CD14-positive monocyte (primary cell): Measurements from ENCODE around the gene CFAP97D1. TPM values are rescaled to one million over a fixed set of nuclear protein-coding genes. Genes with fewer than 3 reads are reported as not detected.

Experiments
- DNase-seq, 3 donors: peaks; one replicate each; pipeline ENCODE4 v3.0.0-alpha.2; 2011 to 2022
- H2AFZ ChIP-seq: 2 replicates; pipeline ENCODE4 v1.6.0; 2012; ENCODE audit warnings: mild to moderate bottlenecking, low read depth, low read length, inconsistent platforms; ENCODE audit not compliant: insufficient read depth, poor library complexity, severe bottlenecking
- H3K27ac ChIP-seq, 2 donors: 1 replicate in 1 of 2; 2 replicates in 1 of 2; pipeline ENCODE4 v1.5.1; 2012 to 2013; ENCODE audit warnings: low read length in 2 of 2, control low read depth in 1 of 2, inconsistent platforms in 1 of 2, low read depth in 1 of 2, mild to moderate bottlenecking in 1 of 2
- H3K27me3 ChIP-seq, 2 donors: one replicate each; pipeline versions ENCODE4 v1.6.0 to v1.6.1; 2011 to 2013; ENCODE audit warnings: low read length in 2 of 2; ENCODE audit not compliant: control insufficient read depth in 2 of 2, insufficient read depth in 2 of 2
- H3K36me3 ChIP-seq, 2 donors: replicated peaks in 1 of 2; 1 replicate in 1 of 2; 2 replicates in 1 of 2; pipeline versions ENCODE4 v1.5.1 to v1.6.1; 2012 to 2013; ENCODE audit warnings: low read length in 2 of 2, control low read depth in 1 of 2, inconsistent platforms in 1 of 2, mild to moderate bottlenecking in 1 of 2; ENCODE audit not compliant: insufficient read depth in 2 of 2, control insufficient read depth in 1 of 2
- H3K4me1 ChIP-seq, 2 donors: 1 replicate in 1 of 2; 2 replicates in 1 of 2; pipeline versions ENCODE4 v1.5.1 to v1.6.1; 2012 to 2013; ENCODE audit warnings: low read length in 2 of 2, control low read depth in 1 of 2, inconsistent platforms in 1 of 2, mild to moderate bottlenecking in 1 of 2, moderate library complexity in 1 of 2; ENCODE audit not compliant: insufficient read depth in 2 of 2, control insufficient read depth in 1 of 2
- H3K4me2 ChIP-seq: replicated peaks from 2 replicates; pipeline ENCODE3; 2012; ENCODE audit warnings: low read length, moderate library complexity, mild to moderate bottlenecking; ENCODE audit not compliant: poor library complexity, severe bottlenecking; ENCODE audit errors: extremely low read depth
- H3K4me3 ChIP-seq, 3 experiments: fragments of 200-600 bp in 1 of 3; sonication (generic) in 1 of 3; replicated peaks in 1 of 3; 1 replicate in 2 of 3; 2 replicates in 1 of 3; pipeline ENCODE4 v1.5.1; 2011 to 2013; ENCODE audit warnings: low read length in 3 of 3, mild to moderate bottlenecking in 3 of 3, control low read depth in 2 of 3, low read depth in 2 of 3, inconsistent platforms in 1 of 3, moderate library complexity in 1 of 3
- H3K79me2 ChIP-seq: 2 replicates; pipeline ENCODE4 v1.6.0; 2012; ENCODE audit warnings: mild to moderate bottlenecking, control low read depth, inconsistent platforms, low read length, moderate library complexity; ENCODE audit not compliant: insufficient read depth
- H3K9ac ChIP-seq: 2 replicates; pipeline ENCODE4 v1.6.0; 2017; ENCODE audit warnings: low read length, mild to moderate bottlenecking; ENCODE audit not compliant: insufficient read depth, poor library complexity, severe bottlenecking
- H3K9me3 ChIP-seq, 2 donors: replicated peaks in 1 of 2; 1 replicate in 1 of 2; 2 replicates in 1 of 2; pipeline versions ENCODE4 v1.5.1 to v1.6.1; 2012 to 2013; ENCODE audit warnings: low read length in 2 of 2, control low read depth in 1 of 2; ENCODE audit not compliant: control insufficient read depth in 1 of 2, insufficient read depth in 1 of 2
- H4K20me1 ChIP-seq: 2 replicates; pipeline ENCODE4 v1.6.0; 2012; ENCODE audit warnings: mild to moderate bottlenecking, low read length, control low read depth, moderate library complexity; ENCODE audit not compliant: insufficient read depth
- H3K27ac Mint-ChIP-seq, 7 donors: one replicate each; pipeline ENCODE4 v1.8.0; 2020; ENCODE audit warnings: mild to moderate bottlenecking in 7 of 7, mixed read lengths in 7 of 7, moderate library complexity in 6 of 7, inconsistent platforms in 2 of 7
- H3K27me3 Mint-ChIP-seq, 3 donors: one replicate each; pipeline ENCODE4 v1.8.0; 2021 to 2022; ENCODE audit warnings: low read depth in 3 of 3, mild to moderate bottlenecking in 3 of 3, mixed read lengths in 3 of 3, moderate library complexity in 3 of 3, inconsistent platforms in 1 of 3
- H3K36me3 Mint-ChIP-seq, 2 donors: one replicate each; pipeline ENCODE4 v1.8.0; 2020; ENCODE audit warnings: mixed read lengths in 2 of 2, inconsistent platforms in 1 of 2, mild to moderate bottlenecking in 1 of 2
- H3K4me1 Mint-ChIP-seq: one replicate; pipeline ENCODE4 v1.8.0; 2020; ENCODE audit warnings: mild to moderate bottlenecking, mixed read lengths
- H3K4me3 Mint-ChIP-seq, 2 donors: one replicate each; pipeline ENCODE4 v1.8.0; 2020; ENCODE audit warnings: mild to moderate bottlenecking in 2 of 2, mixed read lengths in 2 of 2, moderate library complexity in 1 of 2
- H3K9me3 Mint-ChIP-seq, 7 donors: one replicate each; pipeline ENCODE4 v1.8.0; 2020 to 2022; ENCODE audit warnings: mixed read lengths in 7 of 7, mild to moderate bottlenecking in 6 of 7, moderate library complexity in 6 of 7, inconsistent platforms in 2 of 7
- WGBS: methylation state at CpG from one replicate; pipeline ENCODE4 v1.1.5; 2013; ENCODE audit warnings: missing lambda C conversion rate; ENCODE audit not compliant: insufficient coverage; 5-methylcytosine and 5-hydroxymethylcytosine counted together
- intact Hi-C, 2 donors: fragments of 100-400 bp; cut with micrococcal nuclease; formaldehyde crosslinking; loops; one replicate each; pipeline versions ENCODE4 v1.15.0 to v1.15.1; 2023
- polyA plus RNA-seq, 3 donors: library from polyadenylated mRNA; depleted of rRNA in 1 of 3; unstranded in 2 of 3; stranded (reverse) in 1 of 3; fragments of 300-500 nt in 2 of 3; fragments of >200 nt in 1 of 3; fragmentation: Illumina TruSeq in 2 of 3; gene quantifications; 1 replicate in 2 of 3; 2 replicates in 1 of 3; pipeline ENCODE4 v1.2.3, GENCODE V29; 2012 to 2021
- TF ChIP-seq, protein P1 (sequence below): fragments of 200-600 bp; IDR thresholded peaks from one replicate; pipeline ENCODE4 v1.8.0; 2022; ENCODE audit warnings: antibody characterized with exemption, mild to moderate bottlenecking

Gene CFAP97D1
- polyA plus RNA-seq, 3 donors: 0.07 TPM; not detected in 2

DNA sequence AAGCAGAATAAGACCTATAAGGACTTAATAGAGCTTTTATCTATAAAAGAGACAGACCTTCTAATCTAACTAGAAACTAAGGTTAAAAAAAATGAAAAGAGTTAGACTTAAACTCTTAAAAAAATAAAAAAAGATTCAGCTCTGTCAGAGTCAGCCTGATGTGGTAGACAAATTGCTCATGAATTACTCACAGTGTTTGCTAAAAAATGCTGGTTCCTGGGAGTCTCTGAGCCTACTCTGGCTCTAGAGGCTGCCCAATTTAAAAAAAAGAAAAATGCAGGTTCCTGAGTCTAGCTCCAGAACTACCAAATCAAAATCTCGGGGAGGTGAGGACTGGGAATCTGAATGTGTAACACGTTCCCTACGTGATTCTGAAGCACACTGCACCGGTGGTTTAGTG, 39.7 kb upstream of the CFAP97D1 start:
- no peak overlapping the region for H3K4me2 ChIP-seq
- H3K27ac Mint-ChIP-seq: no peak overlapping the region
- 79% methylated on average over 4 of the region's 4 CpGs for WGBS
- H3K4me3 Mint-ChIP-seq: no peak overlapping the region
- H3K9me3 ChIP-seq: peaks cover 0 to 6% of the 10 kb centered on the region in 2 donors
- no peaks in the 10 kb centered on the region for H3K36me3 Mint-ChIP-seq
- H3K27ac ChIP-seq: no peak overlapping the region
- H3K27me3 ChIP-seq: peaks cover 0 to 9% of the 10 kb centered on the region in 2 donors
- intact Hi-C loops: no loop called here
- H3K79me2 ChIP-seq: no peaks in the 10 kb centered on the region
- peaks cover 20 to 21% (median 21%) of the 10 kb centered on the region in 3 donors for H3K27me3 Mint-ChIP-seq
- no peaks in the 10 kb centered on the region for H3K36me3 ChIP-seq
- TF ChIP-seq, protein P1, sequence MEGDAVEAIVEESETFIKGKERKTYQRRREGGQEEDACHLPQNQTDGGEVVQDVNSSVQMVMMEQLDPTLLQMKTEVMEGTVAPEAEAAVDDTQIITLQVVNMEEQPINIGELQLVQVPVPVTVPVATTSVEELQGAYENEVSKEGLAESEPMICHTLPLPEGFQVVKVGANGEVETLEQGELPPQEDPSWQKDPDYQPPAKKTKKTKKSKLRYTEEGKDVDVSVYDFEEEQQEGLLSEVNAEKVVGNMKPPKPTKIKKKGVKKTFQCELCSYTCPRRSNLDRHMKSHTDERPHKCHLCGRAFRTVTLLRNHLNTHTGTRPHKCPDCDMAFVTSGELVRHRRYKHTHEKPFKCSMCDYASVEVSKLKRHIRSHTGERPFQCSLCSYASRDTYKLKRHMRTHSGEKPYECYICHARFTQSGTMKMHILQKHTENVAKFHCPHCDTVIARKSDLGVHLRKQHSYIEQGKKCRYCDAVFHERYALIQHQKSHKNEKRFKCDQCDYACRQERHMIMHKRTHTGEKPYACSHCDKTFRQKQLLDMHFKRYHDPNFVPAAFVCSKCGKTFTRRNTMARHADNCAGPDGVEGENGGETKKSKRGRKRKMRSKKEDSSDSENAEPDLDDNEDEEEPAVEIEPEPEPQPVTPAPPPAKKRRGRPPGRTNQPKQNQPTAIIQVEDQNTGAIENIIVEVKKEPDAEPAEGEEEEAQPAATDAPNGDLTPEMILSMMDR: no peak
- H3K4me1 Mint-ChIP-seq: peaks cover 19% of the 10 kb centered on the region
- no peaks in the 10 kb centered on the region for H4K20me1 ChIP-seq
- peaks cover 6 to 12% (median 8%) of the 10 kb centered on the region in 7 donors for H3K9me3 Mint-ChIP-seq
- no peak for DNase-seq
- H3K9ac ChIP-seq: no peak overlapping the region
- no peak overlapping the region for H2AFZ ChIP-seq
- H3K4me3 ChIP-seq: no peak overlapping the region
- H3K4me1 ChIP-seq: peaks cover 5 to 11% of the 10 kb centered on the region in 2 donors

DNA sequence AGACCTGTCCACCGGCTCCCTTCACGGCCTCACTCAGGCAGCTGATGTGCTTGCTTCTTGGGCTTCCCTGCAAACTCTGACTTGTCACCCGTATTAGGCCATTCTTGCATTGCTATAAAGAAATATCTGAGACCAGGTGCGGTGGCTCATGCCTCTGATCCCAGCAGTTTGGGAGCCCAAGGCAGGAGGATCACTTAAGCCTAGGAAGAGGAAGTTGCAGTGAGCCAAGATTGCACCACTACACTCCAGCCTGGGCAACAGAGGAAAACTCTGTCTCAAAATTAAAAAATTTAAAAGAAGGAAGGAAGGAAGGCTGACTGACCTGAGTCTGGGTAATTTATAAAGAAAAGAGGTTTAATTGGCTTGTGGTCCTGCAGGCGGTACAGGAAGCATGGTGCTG, 38.6 kb upstream of the CFAP97D1 start:
- no peaks in the 10 kb centered on the region for H3K36me3 Mint-ChIP-seq
- Histone ChIP-seq H2AFZ (no peak overlapping the region), H3K4me2 (no peak overlapping the region), H3K9ac (no peak overlapping the region), H3K27ac (no peak overlapping the region), H3K79me2 (no peaks in the 10 kb centered on the region), H3K27me3 (peaks cover 0 to 14% of the 10 kb centered on the region in 2 donors), H3K9me3 (peaks cover 0 to 6% of the 10 kb centered on the region in 2 donors), H3K4me3 (no peak overlapping the region), H4K20me1 (no peaks in the 10 kb centered on the region), H3K36me3 (no peaks in the 10 kb centered on the region), H3K4me1 (peaks cover 9 to 17% of the 10 kb centered on the region in 2 donors)
- peak in 1 of 3 donors; percentile 31 for DNase-seq
- no peak overlapping the region for H3K4me3 Mint-ChIP-seq
- peaks cover 23% of the 10 kb centered on the region for H3K4me1 Mint-ChIP-seq
- peaks cover 6 to 12% (median 8%) of the 10 kb centered on the region in 7 donors for H3K9me3 Mint-ChIP-seq
- WGBS: 76% methylated on average over 3 of the region's 5 CpGs
- H3K27ac Mint-ChIP-seq: peak overlapping the region in 5 of 7 donors; percentile 15 to 79 (median 57)
- intact Hi-C loops: no loop called here
- H3K27me3 Mint-ChIP-seq: peaks cover 24 to 30% (median 27%) of the 10 kb centered on the region in 3 donors
- TF ChIP-seq, protein P1: no peak
